IPS-15b (cell line): ENCODE results near the gene ZNF496.
A peak's percentile ranks its signal among the peaks of the same experiment; 100 is the strongest.

Source experiments
- H3K27me3 ChIP-seq: one replicate; pipeline ENCODE4 v1.6.1; 2013; ENCODE audit warnings: low read length; ENCODE audit not compliant: control insufficient read depth, insufficient read depth
- H3K36me3 ChIP-seq: one replicate; pipeline ENCODE4 v1.6.1; 2013; ENCODE audit warnings: low read length; ENCODE audit not compliant: control insufficient read depth, insufficient read depth
- H3K4me1 ChIP-seq: one replicate; pipeline ENCODE4 v1.6.1; 2013; ENCODE audit warnings: mild to moderate bottlenecking, low read length; ENCODE audit not compliant: control insufficient read depth, insufficient read depth
- H3K4me3 ChIP-seq: one replicate; pipeline ENCODE4 v1.5.1; 2013; ENCODE audit warnings: low read depth, low read length
- H3K9ac ChIP-seq: one replicate; pipeline ENCODE4 v1.6.1; 2013; ENCODE audit warnings: low read depth, mild to moderate bottlenecking, low read length
- H3K9me3 ChIP-seq: one replicate; pipeline ENCODE4 v1.6.1; 2013; ENCODE audit warnings: mild to moderate bottlenecking, low read length; ENCODE audit not compliant: control insufficient read depth, insufficient read depth

The ZNF496 gene

DNA sequence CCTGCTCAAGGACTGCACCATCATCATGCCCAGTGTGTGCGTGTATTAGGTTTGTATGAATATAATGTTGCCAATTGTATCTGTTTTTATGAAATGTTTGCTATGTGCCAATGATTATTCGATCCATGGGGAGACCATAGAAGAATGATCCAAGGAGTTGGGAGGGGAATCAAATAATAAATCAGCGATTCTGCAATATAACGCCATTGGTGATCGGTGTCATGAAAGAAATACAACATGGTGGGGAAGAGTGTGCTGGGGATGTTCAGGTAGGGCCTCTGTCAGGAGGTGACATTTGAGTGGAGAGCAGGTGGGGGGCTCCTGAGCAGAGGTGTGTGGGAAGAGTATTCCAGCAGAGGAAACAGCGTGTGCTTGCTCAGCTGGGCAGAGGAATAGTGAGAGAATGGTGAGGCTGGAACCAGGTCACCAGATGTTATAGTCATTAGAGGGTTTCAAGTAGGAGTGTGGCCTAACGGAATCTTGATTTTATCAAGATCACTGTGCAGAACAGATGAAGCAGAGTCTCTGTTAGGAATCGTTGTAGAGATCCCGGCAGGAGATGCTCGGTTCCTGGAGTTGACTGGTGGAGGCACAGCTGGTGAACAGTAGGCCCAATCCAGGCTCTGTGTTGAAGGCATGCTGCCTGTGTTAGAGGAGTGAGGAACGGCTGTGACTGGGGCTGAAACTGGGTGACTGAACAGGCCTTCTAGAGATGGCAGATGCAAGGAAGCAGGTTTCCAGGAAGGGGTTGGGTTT is 2.9 kb upstream of the ZNF496 start:
- Histone ChIP-seq H3K27me3 (no peaks in the 10 kb centered on the region), H3K9ac (no peak overlapping the region), H3K9me3 (no peaks in the 10 kb centered on the region), H3K4me1 (peaks cover 38% of the 10 kb centered on the region), H3K36me3 (peaks cover 21% of the 10 kb centered on the region), H3K4me3 (no peak overlapping the region)

DNA sequence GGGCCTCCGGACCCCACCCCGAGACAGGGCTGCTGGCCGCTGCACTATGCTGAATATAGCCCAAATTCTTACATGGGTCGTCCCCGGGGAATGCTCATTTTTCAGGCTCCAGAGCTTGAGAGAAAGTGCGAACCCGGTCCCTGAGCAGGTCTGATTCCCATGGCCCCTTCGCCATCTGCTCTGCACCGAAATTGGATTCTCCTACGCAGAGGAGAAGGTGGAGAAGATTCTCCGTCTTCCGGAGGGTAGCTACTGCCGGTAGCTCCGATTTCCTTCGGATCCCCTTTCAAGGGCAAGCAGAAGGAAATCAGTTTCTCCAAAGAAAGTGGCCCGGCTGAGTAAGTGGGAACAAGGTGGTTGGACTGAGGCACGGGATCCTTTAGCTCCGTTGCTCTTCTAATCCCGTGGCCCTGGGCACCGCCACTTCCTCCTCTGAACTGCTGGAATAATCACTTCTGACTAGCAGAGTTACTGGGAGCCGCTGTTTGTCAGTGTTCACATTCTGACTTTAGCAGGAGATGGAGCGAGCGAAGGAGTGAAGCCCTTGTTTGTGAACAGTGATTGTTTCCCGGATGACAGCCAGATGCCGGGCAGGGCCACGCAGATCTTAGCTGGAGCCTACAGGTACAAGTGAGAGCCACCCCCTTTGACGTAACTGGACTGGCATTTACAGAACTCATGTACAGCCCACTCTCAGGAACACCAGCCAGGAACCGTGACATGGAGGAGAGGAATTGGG is 1.1 kb upstream of the ZNF496 start:
- H3K36me3 ChIP-seq: peaks cover 35% of the 10 kb centered on the region
- no peaks in the 10 kb centered on the region for H3K27me3 ChIP-seq
- H3K9me3 ChIP-seq: no peaks in the 10 kb centered on the region
- H3K4me1 ChIP-seq: peaks cover 36% of the 10 kb centered on the region
- H3K9ac ChIP-seq: peak overlapping the region; percentile 84
- H3K4me3 ChIP-seq: peak overlapping the region; percentile 80

DNA sequence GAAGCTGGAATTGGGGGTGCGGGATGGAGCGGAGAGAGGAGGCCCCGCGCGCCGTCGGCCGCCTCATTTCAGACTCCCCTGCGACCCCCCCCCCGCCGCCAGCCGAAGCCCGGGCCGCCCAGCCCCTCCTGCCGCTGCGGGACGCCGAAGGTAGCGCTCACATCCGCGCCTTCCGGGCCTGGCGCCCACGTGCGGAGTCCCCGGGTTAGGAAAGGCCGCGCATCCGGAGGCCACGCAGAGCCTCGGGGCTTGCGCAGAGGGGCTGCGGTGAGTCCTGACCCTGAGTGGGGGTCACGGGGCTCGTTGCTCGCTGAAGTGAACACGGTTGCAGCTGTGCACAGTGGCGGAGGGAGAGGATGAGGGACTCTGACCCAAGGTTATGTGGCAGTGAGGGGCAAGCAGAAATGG is 552 bp upstream of the ZNF496 start:
- peaks cover 35% of the 10 kb centered on the region for H3K36me3 ChIP-seq
- no peaks in the 10 kb centered on the region for H3K9me3 ChIP-seq
- peak overlapping the region; percentile 80 for H3K4me3 ChIP-seq
- H3K9ac ChIP-seq: peak overlapping the region; percentile 84
- peaks cover 34% of the 10 kb centered on the region for H3K4me1 ChIP-seq
- H3K27me3 ChIP-seq: no peaks in the 10 kb centered on the region

DNA sequence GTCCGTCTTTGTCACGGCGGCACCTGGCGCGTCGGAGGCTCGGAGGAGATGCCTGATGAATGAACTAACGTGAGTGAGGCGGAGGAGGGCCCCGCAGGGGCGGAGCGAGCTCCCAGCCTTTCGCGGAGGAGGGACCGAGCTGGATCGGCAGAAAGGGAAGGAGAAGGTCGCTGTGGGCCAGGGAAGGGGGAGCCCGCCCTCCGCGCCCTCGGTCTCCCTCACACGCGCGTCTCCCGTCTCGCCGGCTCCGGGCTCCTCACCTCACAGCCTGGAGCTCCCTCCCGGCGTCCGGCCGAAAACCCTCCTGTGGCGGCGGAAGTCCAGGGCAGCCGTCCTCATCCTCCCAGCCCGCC is 519 bp downstream of the ZNF496 start:
- peak overlapping the region; percentile 80 for H3K4me3 ChIP-seq
- peaks cover 23% of the 10 kb centered on the region for H3K4me1 ChIP-seq
- peaks cover 42% of the 10 kb centered on the region for H3K36me3 ChIP-seq
- no peaks in the 10 kb centered on the region for H3K27me3 ChIP-seq
- H3K9ac ChIP-seq: peak overlapping the region; percentile 51
- no peaks in the 10 kb centered on the region for H3K9me3 ChIP-seq

DNA sequence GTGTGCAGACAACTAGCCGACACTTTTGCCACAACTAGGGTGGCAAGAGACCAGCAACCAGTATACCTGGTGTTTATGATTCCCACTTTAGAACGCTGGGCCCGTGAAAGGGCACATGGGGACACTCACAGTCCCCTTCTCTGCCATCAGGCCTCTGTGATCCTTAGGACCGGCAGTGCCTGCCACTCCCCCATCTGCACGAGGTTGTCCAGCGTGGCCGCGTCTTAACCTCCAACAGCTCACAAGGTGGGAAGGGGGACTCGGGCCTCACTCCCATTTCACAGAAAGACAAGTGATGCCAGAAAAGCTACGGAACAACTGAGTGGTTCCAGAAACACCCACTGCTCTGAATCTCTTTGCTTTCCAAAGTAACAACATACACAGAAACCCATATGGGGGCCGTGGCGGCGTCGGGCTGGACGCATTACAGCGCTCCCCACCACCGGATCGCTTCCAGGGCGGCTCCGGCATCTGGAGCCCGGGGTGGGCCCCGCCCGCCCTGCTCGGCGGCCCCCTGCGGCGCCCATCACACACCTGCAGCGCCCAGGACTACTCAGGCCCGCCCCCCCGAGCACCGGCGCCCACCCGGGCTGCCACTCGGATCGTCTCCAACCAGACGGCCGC is 1.0 kb downstream of the ZNF496 start:
- Histone ChIP-seq H3K36me3 (peaks cover 43% of the 10 kb centered on the region), H3K27me3 (no peaks in the 10 kb centered on the region), H3K9me3 (no peaks in the 10 kb centered on the region), H3K4me1 (peaks cover 22% of the 10 kb centered on the region), H3K4me3 (peak overlapping the region; percentile 80), H3K9ac (peak overlapping the region; percentile 51)

DNA sequence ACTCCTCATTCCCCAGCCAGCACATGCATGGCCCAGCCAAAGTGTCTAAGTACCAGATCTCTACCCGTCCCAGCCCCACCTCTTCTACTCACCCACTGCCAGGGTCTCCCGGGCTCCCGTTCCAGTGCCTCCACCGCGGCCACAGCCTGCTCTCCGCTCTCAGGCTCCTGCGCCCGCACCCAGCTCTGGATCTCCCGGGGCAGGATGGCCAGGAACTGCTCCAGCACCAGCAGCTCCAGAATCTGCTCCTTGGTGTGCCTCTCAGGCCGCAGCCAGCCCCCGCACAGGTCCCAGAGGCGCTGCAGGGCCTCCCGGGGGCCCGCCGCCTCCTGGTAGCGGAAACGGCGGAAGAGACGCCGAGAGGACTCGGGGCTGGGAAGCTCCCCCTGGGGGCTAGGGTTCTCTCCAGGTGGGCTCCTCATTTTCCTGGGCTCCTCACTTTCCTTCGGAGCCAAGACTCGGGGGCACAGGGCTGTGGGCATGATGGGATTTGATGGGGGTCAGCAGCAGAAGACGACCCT is 2.5 kb downstream of the ZNF496 start:
- no peaks in the 10 kb centered on the region for H3K9me3 ChIP-seq
- H3K4me1 ChIP-seq: peaks cover 19% of the 10 kb centered on the region
- no peak overlapping the region for H3K4me3 ChIP-seq
- no peaks in the 10 kb centered on the region for H3K27me3 ChIP-seq
- no peak overlapping the region for H3K9ac ChIP-seq
- peaks cover 49% of the 10 kb centered on the region for H3K36me3 ChIP-seq

DNA sequence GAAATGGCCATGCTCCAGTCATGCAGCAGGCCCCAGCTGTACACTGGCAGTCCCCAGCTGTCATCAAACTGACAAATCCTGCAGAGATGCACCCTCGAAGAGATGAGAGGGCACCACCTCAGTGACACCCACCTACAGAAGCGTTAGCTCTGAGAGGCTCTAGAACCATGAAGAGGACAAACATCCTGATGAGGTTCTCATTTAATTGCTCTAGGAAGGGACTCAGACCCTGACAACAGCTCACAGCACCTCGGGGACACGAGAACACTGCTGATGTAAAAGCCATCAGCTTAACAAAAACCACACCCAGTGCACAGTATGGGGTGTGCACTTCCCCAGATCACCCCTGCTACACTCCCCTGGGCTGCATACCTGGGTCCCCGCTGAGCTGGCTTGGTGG is 3.4 kb downstream of the ZNF496 start:
- Histone ChIP-seq H3K9me3 (no peaks in the 10 kb centered on the region), H3K36me3 (peaks cover 43% of the 10 kb centered on the region), H3K4me1 (peaks cover 13% of the 10 kb centered on the region), H3K27me3 (no peaks in the 10 kb centered on the region), H3K4me3 (no peak overlapping the region), H3K9ac (no peak overlapping the region)

DNA sequence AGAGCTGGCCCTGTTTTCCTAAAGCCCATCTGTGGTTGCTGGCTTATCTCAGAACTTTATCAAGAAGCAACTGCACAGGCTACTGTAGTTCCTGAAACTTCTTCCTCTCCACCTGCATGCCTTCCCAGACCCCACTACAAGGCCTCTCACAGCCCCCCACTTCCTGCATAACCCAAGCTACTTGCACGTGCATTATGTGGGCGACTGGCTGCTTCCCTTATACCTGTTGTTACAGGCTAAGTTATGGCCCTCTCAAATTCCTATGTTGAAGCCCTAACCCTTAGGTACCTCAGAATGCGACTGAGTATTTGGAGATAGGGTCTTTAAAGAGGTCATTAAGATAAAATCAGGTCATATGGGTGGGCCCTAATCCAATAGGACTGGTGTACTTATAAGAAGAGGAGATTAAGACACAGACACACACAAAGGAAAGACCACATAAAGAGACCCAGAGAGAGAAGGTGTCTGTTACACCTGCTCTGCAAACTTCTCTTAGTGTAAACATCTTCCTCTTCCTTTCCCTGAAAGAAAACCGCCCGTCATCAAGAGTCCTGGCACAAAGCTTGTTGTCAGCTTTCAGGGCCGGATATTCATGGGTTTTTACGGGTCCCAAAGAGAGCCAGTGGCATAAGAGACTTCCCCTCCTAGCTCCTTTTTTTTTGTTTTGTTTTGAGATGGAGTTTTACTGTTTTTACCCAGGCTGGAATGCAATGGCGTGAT is 5.1 kb downstream of the ZNF496 start:
- peaks cover 59% of the 10 kb centered on the region for H3K36me3 ChIP-seq
- H3K4me1 ChIP-seq: peaks cover 7% of the 10 kb centered on the region
- no peak overlapping the region for H3K4me3 ChIP-seq

DNA sequence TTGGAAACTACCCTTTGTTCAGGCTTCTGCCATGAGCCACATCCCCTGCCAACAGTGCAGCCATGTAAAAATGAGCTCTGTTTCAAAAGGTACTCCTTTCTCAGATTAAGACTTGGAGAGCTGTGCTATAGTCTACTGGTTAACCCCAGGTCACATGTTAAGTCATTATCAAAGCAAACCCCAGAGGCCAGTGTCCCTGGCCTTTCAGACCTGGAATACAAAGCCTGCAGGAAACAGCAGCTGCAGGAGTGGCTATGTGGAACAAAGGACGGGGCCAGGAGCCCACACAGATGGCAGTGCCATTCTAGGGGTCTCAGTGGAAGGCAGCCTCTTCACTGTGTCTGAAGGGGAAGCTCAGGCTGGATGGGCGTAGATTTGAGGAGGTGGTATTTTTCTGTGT is 6.7 kb downstream of the ZNF496 start:
- peaks cover 56% of the 10 kb centered on the region for H3K36me3 ChIP-seq
- no peaks in the 10 kb centered on the region for H3K9me3 ChIP-seq
- H3K9ac ChIP-seq: no peak overlapping the region
- H3K27me3 ChIP-seq: no peaks in the 10 kb centered on the region
- peaks cover 1% of the 10 kb centered on the region for H3K4me1 ChIP-seq
- H3K4me3 ChIP-seq: no peak overlapping the region

More for the DNA sequence above, 5.1 kb downstream of the ZNF496 start:
- Histone ChIP-seq H3K27me3 (no peaks in the 10 kb centered on the region), H3K9ac (no peak overlapping the region), H3K9me3 (no peaks in the 10 kb centered on the region)

DNA sequence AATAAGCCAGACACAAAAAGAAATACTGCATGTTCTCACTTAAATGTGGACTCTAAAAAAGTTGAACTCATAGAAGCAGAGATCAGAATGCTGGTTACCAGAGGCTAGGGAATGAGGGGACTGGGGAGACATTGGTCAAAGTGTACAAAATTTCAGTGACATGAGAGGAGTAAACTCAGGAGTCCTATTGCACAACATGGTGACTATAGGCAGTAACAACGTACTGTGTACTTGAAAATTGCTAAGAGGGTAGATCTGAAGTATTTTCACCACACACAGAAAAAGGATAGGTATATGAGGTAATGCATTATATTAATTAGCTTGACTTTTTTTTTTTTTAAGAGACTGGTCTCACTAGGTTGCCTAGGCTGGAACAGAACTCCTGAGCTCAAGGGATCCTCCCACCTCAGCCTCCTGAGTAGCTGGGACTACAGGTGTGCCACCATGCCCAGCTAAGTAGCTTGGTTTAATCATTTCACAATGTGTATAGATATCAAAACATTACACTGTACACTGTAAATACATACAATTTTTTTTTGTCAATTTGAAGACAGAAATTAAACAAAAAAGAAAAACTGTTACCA is 7.4 kb downstream of the ZNF496 start:
- Histone ChIP-seq H3K4me1 (no peaks in the 10 kb centered on the region), H3K4me3 (no peak overlapping the region), H3K9me3 (no peaks in the 10 kb centered on the region), H3K36me3 (peaks cover 54% of the 10 kb centered on the region), H3K9ac (no peak overlapping the region), H3K27me3 (no peaks in the 10 kb centered on the region)
